Right ventricle myocardium superior (tissue), 1 donor: ENCODE results near the gene PXDN. TPM values are rescaled to one million over a fixed set of nuclear protein-coding genes. Genes with fewer than 3 reads are reported as not detected.

ENCODE experiments used
- ATAC-seq: fragments of 200-7000 bp; cut with Tn5 transposase; one replicate; pipeline ENCODE4 v1.9.1; 2020; ENCODE audit warnings: mild to moderate bottlenecking; ENCODE audit not compliant: poor library complexity
- DNase-seq: peaks from one replicate; pipeline ENCODE4 v3.0.0-alpha.2; 2020
- intact Hi-C: fragments of 100-400 bp; cut with DNase I; formaldehyde crosslinking; loops from one replicate; pipeline ENCODE4 v1.11.2; 2022
- total RNA-seq: library from RNA; stranded (reverse); fragmentation: NEBNext Ultra II Directional; extraction: Animal tissue kit (Norgen Biotek cat#: 25700); gene quantifications from one replicate; pipeline ENCODE4 v1.2.1, GENCODE V29; 2021
- donor health status: DM: no; HTN: yes; CAD: no; lungs with severe emphysema.

PXDN gene
- total RNA-seq, 1 donor from 2014 or later: 15.6 TPM

- intact Hi-C loops: loop anchor here (5.0 to 10.0 kb wide), 2 partner anchors 73 to 155 kb away; no protein-coding TSS in a partner anchor
- no peak for DNase-seq
Measured at GRCh38 chr2:1747065-1747941, 3.0 kb upstream of the PXDN start.

GRCh38 chr2:1746174-1747064 is 2.1 kb upstream of the PXDN start:
- DNase-seq (no peak), ATAC-seq (no peak)
- intact Hi-C loops: loop anchor here (5.0 to 10.0 kb wide), 2 partner anchors 72 to 154 kb away; no protein-coding TSS in a partner anchor

More at GRCh38 chr2:1747065-1747941, 3.0 kb upstream of the PXDN start:
- ATAC-seq: no peak

- DNase-seq (no peak), ATAC-seq (no peak)
- intact Hi-C loops: loop anchor here (5.0 to 10.0 kb wide), 2 partner anchors 71 to 153 kb away; no protein-coding TSS in a partner anchor
Measured at GRCh38 chr2:1745171-1746023, 1.1 kb upstream of the PXDN start.

DNA sequence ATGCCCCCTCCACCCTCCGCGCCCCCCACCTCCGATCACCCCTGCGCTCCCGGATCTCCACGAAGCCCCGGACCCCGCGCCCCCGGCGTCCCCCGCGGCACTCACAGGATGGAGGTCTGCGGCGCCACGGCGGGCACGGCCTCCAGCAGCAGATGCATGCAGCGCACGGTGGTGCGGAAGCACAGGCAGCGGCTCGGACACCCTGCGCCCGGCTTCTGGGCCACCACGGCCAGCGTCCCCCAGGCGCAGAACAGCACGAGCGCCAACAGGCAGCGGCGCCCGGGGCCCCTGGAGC is 217 bp downstream of the PXDN start:
- DNase-seq: no peak
- intact Hi-C loops: loop anchor here (10.0 kb wide), 1 partner anchor 69 kb away; no protein-coding TSS in a partner anchor
- peak; percentile 34 for ATAC-seq

GRCh38 chr2:1743396-1744150 is 742 bp downstream of the PXDN start:
- ATAC-seq (peak; percentile 40), DNase-seq (peak; percentile 48)
- intact Hi-C loops: loop anchor here (10.0 kb wide), 1 partner anchor 69 kb away; no protein-coding TSS in a partner anchor

DNA sequence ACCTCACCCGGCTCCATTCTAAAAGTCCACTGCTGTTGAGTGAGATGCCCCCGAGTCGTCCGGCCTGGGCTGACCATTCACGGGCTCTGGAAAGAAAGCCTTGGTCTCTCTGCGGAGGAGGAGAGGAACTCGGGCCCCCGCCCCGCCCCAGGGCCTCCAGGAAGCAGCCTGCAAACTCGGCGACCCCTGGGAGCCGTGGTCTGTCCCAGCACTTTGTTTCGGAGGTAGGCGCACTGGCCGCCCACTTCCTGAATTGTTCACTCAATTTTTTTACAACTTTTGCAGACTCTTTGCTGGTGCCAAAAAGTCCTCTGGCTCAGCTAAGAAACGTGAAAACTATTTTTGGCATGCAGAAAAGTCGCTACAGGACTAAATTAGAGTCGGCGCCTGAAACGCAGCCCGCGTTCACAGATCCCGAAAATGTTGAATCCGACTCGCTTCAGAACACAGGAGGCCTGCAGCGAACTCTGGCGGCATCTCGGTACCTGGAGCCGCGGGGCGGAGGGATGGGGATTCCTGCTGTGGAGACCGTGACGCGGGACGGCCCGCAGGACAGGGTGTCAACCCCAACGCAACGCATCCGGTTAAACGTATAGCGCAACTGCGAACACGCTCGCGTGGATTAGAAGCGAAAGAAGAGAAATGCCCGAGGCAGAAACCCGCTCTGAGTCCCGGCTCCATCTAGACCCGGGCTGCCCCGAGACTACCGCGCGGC is 1.5 kb downstream of the PXDN start:
- ATAC-seq (peak; percentile 74), DNase-seq (peak; percentile 86)
- intact Hi-C loops: loop anchor here (10.0 kb wide), 1 partner anchor 68 kb away; no protein-coding TSS in a partner anchor

DNA sequence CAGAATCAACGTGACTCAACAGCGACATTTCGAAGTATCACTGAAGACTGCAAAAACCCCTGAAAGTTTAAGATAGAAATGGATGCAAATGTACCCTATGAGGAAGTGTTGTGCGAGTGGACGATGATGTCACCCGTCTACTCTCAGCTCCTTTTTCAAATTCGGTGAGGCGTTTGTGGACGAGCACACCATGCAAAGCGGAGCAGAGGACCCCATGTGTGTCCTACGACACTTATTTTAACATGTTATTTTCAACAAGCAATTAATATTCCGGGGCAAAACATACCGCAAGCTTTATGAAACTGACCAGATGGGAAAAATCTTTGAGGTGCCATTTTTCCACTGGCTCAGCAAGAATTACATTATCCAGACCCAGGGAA is 2.0 kb downstream of the PXDN start:
- intact Hi-C loops: loop anchor here (10.0 kb wide), 1 partner anchor 67 kb away; no protein-coding TSS in a partner anchor
- DNase-seq: no peak
- ATAC-seq: no peak

GRCh38 chr2:1741851-1742250 is 2.5 kb downstream of the PXDN start:
- ATAC-seq (no peak), DNase-seq (no peak)
- intact Hi-C loops: loop anchor here (10.0 kb wide), 1 partner anchor 67 kb away; no protein-coding TSS in a partner anchor

DNA sequence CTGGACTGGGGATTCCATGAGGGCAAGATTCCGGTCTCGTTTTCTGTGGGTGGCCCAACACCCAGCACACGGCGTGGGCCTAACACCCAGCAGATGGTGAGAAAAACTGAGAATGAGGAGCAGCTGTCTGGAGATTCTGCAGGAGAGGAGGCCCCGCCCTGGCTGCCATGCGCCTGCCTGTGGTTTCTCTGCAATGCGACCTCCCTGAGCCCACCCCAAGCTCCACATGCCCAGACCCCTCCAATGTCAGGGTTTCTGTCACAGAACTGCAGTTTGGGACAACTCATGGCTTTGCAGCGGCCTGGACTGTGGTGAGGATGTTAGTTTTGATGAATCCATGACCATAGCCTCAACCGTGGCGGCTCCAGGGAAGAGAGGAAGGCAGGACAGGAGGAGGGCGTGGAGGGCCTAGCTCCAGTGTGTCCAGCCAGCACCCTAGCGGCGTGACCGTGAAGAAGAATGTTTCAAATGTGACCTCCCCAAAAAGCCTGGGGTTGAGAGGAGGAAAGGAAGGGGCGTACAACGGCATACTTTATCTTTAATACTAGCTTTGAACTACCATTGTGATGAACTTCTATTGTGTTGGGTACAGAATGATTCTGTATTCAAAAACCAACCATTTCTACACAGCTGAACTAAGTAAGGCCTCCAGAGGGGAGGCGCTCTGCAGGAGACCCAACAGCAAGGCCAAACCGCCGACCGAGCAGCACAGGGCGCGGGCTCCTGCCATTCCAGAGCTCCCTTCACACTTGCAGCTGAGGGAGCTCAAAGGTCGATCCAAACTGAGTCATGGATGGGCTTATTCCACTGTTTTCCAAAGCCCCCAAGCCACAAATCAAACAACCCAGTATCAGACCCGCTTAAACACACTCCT is 3.4 kb downstream of the PXDN start:
- ATAC-seq: no peak
- intact Hi-C loops: loop anchor here (10.0 kb wide), 1 partner anchor 66 kb away; no protein-coding TSS in a partner anchor
- no peak for DNase-seq

GRCh38 chr2:1739961-1740715 is 4.2 kb downstream of the PXDN start:
- DNase-seq: no peak
- no peak for ATAC-seq
- intact Hi-C loops: loop anchor here (10.0 kb wide), 1 partner anchor 65 kb away; no protein-coding TSS in a partner anchor

DNA sequence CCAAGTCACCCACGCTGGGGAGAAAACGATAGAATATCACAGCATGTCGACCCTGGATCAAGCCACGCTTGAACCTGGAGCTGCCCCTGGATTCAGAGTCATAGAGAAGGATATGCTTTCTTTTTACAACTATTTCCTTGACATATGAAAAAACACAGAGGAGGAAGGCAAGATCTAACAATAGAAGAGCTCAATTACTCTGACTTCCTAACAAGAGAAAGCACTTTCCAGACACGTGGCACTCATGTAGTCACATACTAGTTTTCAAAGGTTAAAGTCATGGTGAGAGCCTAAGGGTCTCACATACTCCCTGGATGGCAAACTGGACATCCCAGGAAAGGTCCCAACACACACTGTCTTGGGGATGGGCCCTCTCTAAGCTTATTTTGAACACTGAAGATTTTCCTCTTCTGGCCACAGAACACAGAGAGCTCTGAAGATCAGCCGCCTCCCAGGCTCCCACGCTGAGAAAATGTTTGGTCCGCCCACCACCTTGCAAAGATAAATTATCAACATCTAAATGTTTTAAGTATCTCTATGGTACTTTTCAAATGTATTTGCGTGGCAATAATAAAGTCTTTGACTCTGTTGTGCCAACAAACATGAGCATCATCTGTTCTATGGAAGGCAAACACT is 4.9 kb downstream of the PXDN start:
- no peak for ATAC-seq
- DNase-seq: no peak
- intact Hi-C loops: no loop called here

GRCh38 chr2:1738646-1739302 is 5.5 kb downstream of the PXDN start:
- ATAC-seq: no peak
- intact Hi-C loops: no loop called here

GRCh38 chr2:1738163-1738562 is 6.2 kb downstream of the PXDN start:
- DNase-seq (no peak), ATAC-seq (no peak)
- intact Hi-C loops: no loop called here

More at GRCh38 chr2:1738646-1739302, 5.5 kb downstream of the PXDN start:
- no peak for DNase-seq

- no peak for DNase-seq
- no peak for ATAC-seq
- intact Hi-C loops: no loop called here
Measured at GRCh38 chr2:1736997-1737480, 7.3 kb downstream of the PXDN start.
